Stimulated activated CD4-positive, alpha-beta T cell treated with anti-CD3 and anti-CD28 coated beads, Interleukin-12 subunit alpha, Interleukin-12 subunit beta, amount 100 ng/mL, for 48 hours (primary cell): Measurements from ENCODE around the gene ANXA6.
"Not testable (repeated sequence)": the region's sequence is repeated elsewhere in the genome, so short reads cannot be mapped to it uniquely, and the experiment has no call there.

Source experiments
- DNase-seq, 3 donors: peaks; one replicate each; pipeline ENCODE4 v3.0.0-alpha.2; 2020; ENCODE audit warnings: low read depth in 2 of 3, low spot score in 1 of 3

Gene ANXA6

DNA sequence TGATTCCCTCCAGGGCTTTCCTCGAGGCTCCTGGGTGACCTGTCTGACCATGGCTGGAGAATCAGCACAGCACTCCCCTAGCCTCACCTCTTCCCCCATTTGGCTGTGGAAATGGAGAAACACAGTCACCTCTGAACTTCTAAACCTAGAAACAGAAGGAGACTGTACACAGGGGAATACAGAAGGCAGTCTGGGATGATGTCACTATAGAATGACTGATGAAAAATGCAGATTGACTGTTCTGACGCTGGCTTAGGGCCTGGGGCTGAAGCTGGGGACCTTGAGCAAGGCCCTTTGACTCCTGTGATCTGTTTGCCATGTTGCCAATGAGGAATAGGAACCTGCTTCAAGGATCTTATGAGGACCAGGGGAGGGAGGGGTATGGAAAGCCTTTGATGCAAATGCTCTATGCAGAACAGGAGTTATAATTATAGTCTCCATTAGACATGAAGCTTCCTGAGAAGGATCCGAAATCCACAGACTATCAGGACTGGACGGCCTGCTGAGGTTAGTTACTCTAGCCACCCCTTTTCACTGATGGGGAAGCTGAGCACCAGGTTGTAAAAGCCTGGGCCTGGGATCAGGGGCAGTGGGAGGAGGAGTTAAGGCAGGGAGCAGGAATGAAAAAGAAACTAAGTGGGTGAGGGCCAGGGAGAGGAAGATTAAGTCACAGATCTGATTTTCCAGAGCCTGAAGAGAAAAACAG is 24.4 kb upstream of the ANXA6 start:
- no peak for DNase-seq

DNA sequence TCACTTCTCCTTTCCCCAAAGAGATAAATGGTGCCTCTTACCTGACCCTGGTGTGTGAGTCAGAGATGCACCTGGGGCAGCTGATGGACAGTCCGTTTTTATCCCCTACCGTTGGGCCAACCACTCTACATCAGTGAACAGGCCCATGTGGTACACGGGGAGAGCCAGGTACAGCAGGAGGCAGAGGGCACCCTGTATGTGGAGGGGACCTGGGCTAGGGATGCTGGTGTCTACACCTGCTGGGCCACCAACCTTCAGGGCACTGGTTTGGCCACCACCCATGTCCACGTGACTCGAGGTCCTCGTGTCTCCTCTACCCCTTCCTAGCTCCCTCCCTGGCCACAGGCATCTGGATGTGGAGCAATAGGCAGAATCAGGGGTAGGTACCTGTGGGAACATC is 22.7 kb upstream of the ANXA6 start:
- no peak for DNase-seq

DNA sequence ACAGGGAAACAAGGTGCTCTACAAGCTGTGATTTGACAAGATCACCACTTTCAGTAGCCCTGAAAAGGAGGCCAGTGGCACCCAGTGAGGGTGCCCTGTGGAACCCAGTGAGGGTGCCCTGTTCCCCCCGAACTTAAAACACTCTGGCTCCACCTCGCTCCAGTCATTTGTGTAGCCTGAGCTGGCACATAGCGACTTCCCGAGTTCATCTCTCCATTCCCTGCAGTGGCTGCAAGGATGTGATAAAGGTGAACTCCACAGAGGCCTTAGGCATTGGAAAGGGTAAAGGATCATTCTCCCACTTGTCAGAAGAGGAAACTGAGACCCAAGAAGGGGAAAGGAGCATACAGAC is 21.9 kb upstream of the ANXA6 start:
- no peak for DNase-seq

DNA sequence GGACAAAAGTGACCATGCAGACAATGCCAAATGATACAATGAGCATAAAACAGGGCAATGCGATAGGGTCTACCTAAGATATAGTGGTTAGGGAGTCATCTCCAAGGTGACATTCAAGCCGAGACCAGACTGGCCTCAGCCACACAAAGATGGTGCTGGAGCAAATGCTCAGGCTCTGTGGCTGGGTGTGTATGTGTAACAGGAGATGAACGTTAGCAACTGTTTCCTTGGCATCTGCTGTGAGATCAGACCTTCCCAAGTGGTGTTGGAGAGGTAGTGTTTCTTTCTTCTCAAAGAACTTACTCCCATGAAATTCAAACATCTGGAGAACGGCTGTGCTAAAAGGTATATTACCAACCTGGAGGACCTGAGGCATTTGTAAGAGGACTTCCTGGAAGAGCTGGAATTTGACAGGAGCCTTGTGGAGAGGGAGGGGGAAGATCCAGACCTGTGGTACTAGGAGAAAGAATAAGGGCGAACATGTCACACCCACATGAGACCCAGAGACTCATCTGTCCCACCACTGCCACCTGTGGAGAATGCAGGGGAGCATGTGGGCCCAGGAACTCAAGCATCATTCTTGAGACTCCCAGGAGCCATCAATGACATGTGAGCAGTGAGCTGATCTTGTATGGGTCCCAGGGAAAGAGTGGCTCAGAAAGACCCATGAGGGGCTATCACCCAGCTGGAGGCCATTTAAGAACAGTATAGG is 21.4 kb upstream of the ANXA6 start:
- DNase-seq, result no peak

DNA sequence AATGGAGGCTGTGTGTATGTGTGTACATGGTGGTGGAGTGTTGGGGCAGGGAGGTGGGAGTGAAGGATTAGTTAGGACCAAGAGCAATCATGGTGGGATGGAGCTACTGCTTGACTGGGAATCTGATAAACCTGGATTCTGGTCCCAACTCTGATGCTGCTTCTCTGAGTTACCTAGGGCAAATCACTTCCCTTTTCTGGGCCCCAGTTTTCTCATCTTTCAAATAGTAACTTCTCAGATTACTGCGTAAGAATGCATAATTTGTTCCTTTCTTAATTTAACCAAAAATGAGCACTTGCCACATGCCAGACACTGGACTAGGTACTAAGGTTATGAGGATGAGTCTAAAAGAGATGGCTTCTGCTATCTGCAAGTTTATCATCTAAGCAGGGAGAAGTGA is 20.8 kb upstream of the ANXA6 start:
- DNase-seq, result no peak

DNA sequence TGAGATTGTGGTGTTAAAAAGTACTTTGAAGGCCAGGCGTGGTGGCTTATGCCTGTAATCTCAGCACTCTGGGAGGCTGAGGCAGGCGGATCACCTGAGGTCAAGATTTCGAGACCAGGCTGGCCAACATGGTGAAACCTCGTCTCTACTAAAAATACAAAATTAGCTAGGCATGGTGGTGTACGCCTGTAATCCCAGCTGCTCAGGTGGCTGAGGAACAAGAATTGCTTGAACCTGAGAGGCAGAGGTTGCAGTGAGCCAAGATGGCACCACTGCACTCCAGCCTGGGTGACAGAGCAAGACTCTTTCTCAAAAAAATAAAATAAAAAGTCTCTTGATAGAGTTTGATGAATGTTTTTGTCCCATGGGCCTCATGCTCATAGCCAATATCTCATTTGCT is 18.7 kb upstream of the ANXA6 start:
- not testable (repeated sequence) for DNase-seq

DNA sequence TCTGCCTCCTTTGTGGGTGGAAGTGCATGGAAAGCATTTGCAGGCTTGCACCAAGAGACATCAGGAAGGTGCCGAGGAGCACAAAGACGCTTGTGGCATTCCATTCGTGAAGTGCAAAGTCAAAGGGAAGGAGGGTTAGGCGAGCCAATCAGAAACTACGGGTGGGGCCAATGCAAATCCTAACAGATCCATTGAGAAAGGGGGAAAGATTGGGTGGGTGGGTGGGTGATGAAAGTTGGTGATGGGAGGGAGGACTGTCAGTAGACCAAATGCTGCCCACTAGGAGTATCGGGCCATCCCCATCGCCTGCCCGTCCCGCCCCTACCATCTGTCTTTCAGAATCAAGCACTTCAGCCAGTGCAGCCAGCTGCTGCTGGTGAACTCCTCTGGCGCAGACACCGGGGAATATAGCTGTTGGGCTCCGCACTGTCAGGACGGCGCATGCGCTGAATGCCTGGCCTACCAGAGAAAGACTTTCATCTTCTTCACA is 17.1 kb upstream of the ANXA6 start:
- DNase-seq, result no peak

DNA sequence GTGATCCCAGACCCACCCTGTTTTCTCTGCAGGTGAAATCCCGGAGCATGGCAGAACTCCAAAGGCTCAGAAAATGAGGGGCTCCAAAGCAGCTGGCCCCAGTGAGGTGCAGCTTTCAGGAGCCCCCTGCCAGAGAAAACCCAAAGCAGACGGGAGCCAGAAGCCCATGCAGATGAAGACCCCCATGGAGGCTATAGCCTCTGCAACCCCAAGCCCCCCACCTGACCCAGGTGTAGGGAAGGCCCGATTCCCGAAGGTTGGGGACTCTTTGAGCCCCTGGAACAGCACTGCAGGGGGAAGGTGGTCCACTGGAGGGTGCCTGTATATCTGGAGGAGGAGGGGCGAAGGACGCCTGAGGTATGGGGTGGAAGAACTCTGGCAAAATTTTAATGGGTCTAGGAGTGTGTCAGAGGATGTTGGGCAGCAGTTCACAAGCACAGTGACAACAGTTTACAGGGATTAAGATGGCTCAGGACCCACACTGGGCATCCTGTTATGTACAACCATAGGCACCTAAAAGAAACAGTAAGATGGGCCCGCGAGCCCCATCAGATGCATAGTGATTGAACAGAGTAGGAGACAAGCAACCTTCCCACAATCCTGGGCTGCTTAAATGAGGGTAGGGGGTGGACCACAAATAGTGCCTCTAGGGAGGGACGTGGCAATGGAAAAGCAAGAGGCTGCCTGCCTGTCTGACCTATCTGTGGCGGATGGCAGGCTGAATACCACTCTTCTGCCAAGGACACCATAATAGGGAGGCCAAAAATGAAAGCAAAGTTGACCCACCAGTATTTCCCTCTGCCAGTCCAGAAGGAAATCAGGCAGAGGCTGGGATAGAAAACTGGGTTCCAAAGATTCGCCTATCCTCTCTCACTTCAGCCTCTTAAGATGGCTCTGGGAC is 16.4 kb upstream of the ANXA6 start:
- no peak for DNase-seq

DNA sequence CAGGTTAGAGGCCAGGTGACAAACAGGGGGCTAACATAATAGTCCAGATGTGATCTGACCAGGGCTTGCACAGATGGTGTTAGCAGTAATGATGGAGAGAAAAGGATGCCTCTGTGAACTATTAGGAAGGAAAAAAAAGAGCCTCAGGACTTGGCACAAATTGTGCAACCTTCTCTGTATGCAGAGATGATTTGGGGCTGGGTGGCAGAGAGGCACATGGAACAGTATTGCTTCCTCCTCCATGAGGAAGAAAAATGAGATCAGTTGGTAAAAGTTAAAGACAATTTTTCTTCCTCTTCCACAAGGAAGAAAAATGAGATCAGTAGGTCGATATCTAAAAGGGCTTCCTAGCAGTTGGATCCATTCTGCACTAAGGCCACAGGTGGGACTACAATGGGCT is 13.9 kb upstream of the ANXA6 start:
- DNase-seq, result no peak

DNA sequence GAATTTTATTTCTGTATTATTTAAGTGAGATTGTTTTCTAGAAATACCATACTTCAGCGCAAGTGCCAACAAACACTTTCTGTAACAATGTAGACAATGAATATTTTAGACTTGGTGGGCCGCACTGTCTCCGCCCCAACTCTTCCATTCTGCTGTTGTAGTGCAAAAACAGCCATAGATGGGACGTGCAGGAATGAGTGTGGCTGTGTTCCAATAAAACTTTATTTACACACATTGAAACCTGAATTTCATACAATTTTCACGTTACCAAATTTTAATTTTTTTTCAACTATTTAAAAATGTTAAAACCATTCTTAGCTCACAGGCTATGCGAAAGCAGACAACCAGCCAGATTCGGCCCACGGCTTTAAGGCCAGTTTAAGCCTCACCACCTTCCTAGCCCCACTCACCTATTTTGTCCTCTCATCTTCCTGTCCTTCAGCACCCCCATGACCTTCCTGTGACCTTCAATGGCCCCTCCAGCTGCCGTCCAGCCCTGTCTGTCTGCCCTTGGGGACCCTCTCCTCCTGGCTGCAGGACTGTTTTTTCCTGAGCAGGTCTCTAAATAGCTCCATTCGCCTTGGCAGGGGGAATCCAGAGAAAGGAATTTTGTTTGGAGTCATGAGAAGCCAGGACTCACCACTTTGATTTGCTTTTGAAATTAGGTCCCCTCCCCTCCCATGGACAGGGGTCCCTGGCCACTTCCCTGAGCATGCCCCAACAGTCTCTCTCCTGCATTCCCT is 11.2 kb upstream of the ANXA6 start:
- DNase-seq, result no peak

DNA sequence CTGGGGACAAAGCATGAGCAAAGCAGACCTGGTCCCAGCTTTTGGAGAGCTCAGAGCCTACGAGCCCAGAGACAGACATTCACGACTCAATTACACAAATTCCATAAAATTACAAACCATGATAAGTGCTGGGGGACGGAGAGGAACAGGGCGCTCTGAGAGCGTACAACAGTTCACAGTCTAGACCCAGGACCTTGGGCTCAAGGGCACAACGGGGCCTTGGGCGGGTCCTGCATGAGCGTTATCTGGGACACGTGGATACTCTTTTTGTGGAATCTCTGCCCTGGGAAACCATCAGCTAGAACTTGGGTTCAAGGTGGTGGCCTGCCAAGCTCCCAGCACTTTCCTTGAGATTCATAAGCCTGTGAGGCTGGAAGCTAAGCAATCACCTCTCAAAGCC is 9.4 kb upstream of the ANXA6 start:
- DNase-seq, result no peak

DNA sequence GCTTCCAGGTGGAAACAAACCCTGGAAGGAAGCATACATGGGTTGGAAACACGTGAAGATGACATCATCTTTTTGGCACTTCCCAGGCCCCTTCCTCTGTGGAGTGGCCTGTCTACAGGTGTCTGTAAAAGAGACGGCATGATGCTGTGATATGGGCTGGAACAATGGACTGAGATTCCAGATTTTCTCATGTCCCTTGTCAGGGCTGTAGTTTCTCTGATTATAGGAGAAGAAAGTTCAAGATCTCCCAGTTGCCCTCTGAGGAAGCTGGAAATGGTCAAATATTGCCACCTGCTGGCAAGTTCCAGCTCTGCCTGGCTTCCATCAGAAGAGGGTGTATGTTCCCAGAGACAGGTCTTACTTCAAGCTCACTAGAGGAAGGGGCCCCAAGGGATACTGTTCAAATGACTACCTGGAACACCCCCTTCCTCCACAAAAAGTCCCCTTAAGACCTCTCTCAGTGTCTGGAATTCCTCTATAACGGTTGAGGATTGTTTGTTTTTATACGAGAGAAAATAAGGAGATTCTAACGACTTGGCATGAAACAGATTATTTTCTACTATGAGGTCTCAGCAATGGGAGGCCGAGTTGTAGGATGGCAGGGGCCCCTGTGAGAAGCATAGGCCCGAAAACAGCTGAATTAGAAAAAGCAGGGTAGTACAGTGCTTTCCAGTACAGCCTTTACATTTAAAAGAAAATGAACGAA is 7.3 kb upstream of the ANXA6 start:
- DNase-seq, result peak; percentile 72 to 85 (median 72)

DNA sequence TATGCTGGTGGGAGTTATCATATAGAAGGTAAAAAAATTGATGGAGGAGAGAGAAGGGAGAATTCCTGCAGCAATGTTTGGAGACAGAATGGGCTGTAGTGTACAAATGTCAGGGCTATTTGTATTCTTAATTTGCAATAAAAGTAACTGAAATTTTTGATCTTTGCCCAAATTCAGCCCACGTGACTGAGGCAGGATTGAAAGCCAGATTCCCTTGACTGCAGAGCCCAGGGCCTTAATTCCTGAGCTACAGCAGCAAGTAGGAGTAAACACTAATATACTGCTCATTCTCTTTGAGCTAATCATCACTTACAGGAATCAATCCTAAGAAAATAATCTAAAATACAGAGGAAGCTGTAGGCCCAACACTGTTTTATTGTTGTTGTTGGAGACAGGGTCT is 5.2 kb upstream of the ANXA6 start:
- no peak for DNase-seq

DNA sequence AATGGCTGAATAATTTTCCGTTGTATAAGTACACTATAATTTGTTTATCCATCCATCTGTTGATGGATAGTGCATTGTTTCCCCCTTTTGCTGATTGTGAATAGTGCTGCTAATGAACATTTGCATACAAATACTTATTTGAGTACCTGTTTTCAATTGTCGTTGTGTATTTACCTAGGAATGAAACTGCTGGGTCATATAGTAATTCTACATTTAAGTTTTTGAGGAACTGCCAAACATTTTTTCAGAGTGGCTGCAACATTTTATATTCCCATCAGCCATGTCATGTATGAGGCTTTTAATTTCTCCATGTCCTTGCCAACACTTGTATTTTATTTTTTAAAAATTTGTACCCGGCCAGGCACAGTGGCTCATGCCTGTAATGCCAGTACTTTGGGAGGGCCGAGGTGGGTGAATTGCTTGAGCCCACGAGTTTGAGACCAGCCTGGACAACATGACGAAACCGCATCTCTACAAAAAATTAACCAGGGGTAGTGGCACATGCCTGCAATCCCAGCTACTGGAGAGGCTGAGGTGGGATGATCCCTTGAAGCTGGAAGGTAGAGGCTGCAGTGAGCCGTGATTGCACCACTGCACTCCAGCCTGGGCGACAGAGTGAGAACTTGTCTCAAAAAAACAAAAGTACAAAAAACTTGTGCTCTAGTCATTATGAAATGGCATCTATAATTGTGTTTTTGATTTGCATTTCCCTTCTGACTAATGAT is 2.2 kb upstream of the ANXA6 start:
- no peak for DNase-seq

DNA sequence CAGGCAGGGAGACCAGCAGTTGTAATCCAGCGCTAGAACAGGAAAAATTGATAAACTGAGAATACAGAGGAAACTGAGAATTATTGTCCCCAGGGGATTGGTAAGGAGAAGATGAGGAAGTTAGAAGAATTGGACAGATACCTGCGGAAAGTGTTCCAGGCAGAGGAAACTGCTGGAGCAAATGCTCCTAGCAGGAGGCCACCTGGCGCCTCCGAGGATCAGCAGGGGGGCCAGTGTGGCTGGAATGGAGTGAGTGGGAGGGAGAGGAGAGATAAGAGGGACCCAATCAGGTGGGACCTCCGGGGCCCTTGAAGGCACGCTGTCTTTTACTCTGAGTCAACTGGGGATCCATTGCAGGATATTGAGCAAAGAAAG is 695 bp upstream of the ANXA6 start:
- DNase-seq, result no peak

DNA sequence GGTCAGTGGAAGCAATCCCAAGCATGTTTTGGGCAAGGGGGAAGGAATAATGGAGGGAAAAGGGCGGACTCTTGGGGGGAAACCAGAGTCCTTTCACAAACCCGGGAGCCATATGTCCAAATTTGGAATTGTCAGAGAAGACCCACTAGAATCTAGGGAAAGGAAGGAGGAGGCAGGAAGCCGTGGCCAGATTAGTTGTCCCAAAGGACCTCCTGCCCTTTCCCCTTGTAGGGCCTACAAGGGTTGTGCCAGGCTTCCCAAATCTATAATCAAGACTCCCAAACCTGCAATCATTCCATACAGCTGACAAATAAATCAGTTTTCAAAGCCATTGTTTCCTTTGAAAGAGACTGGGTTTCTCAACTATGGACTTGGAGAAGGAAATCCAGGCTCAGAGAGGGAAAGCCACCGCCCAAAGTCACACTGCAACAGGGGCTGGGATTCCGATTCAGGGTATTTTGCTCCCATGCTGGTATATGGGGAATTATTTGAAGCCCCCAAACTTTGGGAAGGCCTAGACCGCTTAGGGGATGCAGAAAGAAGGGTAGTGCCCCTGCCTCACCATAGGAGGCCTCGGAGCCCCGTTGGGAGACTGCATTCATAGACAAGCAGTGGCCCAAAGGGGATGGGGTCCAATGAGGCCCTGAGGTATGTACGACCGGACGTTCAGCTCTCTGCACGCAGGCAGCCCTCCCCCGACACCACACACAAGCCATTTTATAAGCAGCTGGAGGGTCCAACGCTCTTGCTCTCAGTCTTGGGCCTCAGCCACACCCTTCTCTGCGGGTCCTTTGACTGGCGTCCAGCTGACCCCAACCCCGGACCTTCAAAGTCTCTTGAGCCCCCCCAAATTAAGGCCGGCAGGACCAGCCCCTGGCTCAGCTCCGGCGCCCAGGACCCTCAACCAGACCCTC is 815 bp downstream of the ANXA6 start:
- no peak for DNase-seq

DNA sequence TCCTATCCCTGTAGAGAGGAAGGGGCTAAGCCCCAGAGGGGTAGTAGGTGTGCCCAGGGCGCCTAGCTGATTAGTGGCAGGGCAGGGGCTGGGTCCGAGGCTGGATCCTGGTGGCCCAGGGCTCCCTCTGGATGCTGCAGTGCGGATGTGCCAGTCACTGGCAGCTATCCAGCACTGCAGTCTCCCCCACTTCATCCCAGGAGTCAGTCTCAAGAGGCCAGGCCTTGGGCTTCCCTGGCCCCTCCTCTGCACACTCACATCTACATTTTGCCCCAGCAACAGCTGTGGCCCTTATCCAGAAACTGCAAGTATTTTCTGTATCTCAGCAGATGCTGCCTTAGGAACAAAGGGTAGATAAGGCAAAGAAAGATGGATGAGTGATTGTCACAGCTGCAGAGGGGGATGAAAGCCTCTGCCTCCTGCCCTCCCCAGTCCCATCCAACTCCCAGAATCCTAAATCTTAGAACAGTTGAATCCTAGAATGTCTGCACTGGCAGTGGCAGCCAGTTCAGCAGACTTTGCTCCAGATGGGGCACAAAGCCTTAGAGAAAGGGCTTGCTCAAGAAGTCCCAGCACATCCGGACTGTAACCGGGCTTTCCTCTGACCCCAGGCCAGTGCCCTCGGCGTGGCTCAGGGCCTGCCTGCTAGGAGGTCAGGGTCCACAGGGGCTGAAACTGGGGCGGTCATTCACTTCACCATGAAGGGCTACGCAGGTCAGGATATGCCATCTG is 1.6 kb downstream of the ANXA6 start:
- no peak for DNase-seq
